Astrocyte of the cerebellum (primary cell): Measurements from ENCODE around the gene FAXDC2.

Source experiments
- DNase-seq: peaks from one replicate; pipeline ENCODE4 v3.0.0-alpha.2; 2011; ENCODE audit warnings: low read depth
- H3K4me3 ChIP-seq: 2 replicates; pipeline ENCODE4 v1.5.1; 2011; ENCODE audit warnings: mild to moderate bottlenecking, low read depth, low read length, moderate library complexity
- CTCF ChIP-seq: IDR thresholded peaks from 2 replicates; pipeline ENCODE4 v1.5.1; 2012; ENCODE audit warnings: low read length, low read depth, moderate library complexity, mild to moderate bottlenecking; ENCODE audit errors: missing control alignments
- in situ Hi-C: cut with HindIII; loops from 2 replicates; pipeline ENCODE4 v1.10.0; 2017; ENCODE audit warnings: low sequenced_read_pairs

Gene FAXDC2

GRCh38 chr5:154895606-154896561 is 45.5 kb upstream of the FAXDC2 start:
- TF ChIP-seq CTCF = no peak
- in situ Hi-C loops = no loop called here
- no peak overlapping the region for H3K4me3 ChIP-seq
- no peak for DNase-seq

GRCh38 chr5:154893381-154893780 is 43.0 kb upstream of the FAXDC2 start:
- in situ Hi-C loops = no loop called here
- no peak for TF ChIP-seq CTCF

GRCh38 chr5:154892369-154892771 is 42.0 kb upstream of the FAXDC2 start:
- in situ Hi-C loops = no loop called here
- no peak for DNase-seq
- no peak for TF ChIP-seq CTCF
- H3K4me3 ChIP-seq = no peak overlapping the region

More at GRCh38 chr5:154893381-154893780, 43.0 kb upstream of the FAXDC2 start:
- H3K4me3 ChIP-seq = no peak overlapping the region
- DNase-seq = no peak

- in situ Hi-C loops = no loop called here
- no peak for TF ChIP-seq CTCF
- no peak for DNase-seq
- H3K4me3 ChIP-seq = no peak overlapping the region
Measured at GRCh38 chr5:154885439-154885838, 35.0 kb upstream of the FAXDC2 start.

- TF ChIP-seq CTCF = no peak
- in situ Hi-C loops = no loop called here
- H3K4me3 ChIP-seq = no peak overlapping the region
- no peak for DNase-seq
Measured at GRCh38 chr5:154884424-154884823, 34.0 kb upstream of the FAXDC2 start.

- H3K4me3 ChIP-seq = no peak overlapping the region
- in situ Hi-C loops = no loop called here
- TF ChIP-seq CTCF = no peak
- no peak for DNase-seq
Measured at GRCh38 chr5:154881986-154882385, 31.6 kb upstream of the FAXDC2 start.
